HK-2 (cell line): Measurements from ENCODE around the gene OSGEPL1.
"Not testable (repeated sequence)": the region's sequence is repeated elsewhere in the genome, so short reads cannot be mapped to it uniquely, and the experiment has no call there.

ENCODE experiments used
- DNase-seq: peaks from one replicate; pipeline ENCODE4 v3.0.0-alpha.2; 2018; ENCODE audit not compliant: unreplicated experiment

Gene OSGEPL1

DNA sequence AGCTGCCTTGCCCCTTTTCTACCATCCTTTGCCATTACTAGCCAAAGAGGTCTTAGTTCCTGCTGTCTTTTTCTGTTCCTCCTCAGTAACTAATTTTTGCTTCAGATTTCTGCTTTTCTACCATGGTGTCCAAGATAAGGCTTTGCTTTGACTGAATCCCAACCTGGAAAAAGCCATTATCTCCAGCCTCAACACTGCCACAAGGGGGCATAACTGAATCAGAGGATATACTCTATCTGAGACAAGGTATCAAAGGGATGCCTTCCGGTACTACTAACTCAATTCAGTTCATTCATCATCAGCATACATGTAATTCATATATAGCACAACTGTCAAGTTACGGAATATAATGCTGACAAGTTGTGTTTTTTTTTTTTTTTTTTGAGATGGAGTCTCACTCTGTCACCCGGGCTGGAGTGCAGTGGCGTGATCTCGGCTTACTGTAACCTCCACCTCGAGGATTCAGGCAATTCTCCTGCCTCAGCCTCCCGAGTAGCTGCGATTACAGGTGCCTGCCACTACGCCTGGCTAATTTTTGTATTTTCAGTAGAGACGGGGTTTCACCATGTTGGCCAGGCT, 11.4 kb downstream of the OSGEPL1 start:
- DNase-seq = no peak

DNA sequence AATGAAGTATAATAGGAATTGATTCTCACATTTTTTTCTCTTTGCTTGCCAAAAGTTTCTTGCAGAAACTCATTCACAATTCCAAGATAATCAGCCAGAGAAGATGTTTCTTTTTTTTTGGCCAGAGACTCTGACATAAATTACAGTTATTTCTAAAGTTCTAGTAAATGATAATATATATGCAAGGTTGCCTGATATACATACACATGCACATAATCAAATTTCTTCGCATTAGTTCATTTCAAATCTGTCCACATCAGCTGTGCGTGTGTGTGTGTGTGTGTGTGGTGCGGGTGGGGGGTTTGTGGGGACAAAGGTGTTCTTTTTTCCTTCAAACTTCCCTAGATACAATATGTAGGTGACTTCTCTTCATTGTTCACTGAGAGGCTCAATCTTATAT, 33.2 kb downstream of the OSGEPL1 start:
- no peak for DNase-seq

DNA sequence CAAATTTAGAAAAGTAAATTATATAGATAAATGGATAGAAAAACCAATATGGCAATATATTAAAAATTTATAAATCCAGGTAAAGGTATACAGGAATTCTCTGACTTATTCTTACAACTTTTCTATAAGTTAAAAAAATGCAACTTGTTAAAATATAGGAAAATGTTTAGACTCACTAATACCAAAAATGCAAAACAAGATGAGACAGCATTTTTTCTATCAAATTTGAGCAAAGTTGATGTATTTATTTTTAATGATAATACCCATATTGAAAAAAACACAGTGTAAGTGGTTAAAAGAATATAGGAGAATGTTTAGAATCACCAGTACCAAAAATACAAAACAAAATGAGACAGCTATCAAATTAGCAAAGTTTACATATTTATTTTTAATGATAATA, 35.7 kb downstream of the OSGEPL1 start:
- DNase-seq = no peak

DNA sequence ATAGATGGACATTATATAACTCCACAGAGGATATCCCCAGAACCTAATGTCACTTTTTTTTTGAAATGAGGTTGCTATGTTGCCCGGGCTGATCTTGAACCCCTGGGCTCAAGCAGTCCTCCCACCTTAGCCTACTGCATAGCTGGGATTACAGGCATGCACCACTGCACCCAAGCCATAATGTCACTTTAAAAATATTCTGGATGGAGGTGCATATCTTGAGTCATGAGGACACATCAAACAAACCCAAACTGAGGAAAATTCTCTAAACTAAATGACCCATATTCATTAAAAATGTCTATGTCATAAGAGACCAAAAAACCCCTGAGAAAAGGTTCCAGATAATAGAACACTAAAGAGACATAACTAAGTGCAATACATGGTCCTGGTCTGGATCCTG, 36.3 kb downstream of the OSGEPL1 start:
- DNase-seq = peak; percentile 1

DNA sequence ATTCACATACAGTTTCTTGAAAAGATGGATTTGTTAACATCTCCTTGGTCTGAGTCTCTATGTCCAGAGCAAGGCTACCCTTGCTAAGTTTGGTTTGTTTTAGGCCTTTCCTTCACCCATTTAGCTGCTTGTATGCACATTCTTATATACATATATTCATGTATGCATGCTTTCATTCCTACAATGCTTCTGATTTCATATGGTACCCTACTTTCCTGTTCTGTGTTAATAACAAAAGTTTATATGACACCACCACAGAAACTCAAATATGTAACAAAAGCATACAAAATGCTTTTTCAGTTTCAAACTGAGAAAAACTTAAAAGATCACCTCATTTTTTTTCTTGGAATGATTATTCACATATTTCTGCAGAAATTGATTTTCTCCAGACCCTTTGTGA, 39.4 kb downstream of the OSGEPL1 start:
- no peak for DNase-seq

DNA sequence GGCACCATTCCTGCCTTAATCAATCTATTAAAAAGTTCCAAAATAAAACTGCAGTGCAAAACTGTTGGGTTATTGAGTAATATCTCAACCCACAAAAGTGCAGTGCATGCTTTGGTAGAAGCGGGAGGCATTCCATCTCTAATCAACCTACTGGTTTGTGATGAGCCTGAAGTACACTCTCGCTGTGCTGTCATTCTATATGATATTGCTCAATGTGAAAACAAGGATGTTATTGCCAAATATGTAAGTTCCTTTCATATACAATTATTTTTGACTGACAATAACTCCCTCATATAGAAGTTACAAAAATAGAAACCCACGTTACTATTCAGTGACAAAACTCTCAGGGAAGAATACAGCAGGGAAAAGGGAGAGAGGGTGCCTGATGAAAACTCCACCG, 43.0 kb downstream of the OSGEPL1 start:
- DNase-seq = no peak

DNA sequence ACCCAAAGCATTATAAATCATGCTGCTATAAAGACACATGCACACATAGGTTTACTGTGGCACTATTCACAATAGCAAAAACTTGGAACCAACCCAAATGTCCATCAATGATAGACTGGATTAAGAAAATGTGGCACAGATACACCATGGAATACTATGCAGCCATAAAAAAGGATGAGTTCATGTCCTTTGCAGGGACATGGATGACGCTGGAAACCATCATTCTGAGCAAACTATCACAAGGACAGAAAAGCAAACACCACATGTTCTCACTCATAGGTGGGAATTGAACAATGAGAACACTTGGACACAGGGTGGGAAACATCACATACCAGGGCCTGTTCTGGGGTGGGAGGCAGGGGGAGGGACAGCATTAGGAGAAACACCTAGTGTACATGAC, 45.0 kb downstream of the OSGEPL1 start:
- DNase-seq = not testable (repeated sequence)

DNA sequence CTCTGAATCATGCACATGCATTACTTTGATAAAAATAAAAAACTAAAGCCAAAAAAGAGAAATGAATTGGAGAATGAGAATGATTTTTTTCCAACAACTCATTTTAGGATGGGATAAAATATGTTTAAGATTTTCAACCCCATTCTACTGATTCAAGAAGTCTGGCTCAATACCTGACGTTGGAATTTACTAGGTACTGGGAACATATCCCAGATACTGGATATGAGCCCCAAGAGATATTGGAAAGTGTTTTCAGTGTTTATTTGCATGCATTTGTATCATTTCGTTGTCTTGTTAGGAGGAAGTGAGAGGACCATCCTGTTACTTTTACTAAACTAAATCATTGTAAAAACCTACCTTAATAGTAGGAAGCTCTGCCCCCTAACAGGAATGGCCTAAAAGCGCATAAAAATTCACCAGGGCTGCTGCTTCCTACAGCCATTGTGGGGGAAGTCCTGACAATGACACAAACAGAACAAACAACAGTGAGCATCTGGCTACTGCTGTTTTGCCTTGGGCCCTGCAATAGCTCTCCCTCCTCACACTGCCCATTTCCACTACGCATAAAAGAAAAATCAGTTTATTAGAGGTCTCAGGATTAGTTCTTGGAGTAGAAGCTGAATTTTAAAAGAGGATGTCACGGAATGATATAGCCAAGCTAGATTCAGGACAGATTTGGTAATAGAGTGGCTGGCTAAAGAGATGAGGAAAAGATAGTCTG, 52.9 kb downstream of the OSGEPL1 start:
- no peak for DNase-seq

DNA sequence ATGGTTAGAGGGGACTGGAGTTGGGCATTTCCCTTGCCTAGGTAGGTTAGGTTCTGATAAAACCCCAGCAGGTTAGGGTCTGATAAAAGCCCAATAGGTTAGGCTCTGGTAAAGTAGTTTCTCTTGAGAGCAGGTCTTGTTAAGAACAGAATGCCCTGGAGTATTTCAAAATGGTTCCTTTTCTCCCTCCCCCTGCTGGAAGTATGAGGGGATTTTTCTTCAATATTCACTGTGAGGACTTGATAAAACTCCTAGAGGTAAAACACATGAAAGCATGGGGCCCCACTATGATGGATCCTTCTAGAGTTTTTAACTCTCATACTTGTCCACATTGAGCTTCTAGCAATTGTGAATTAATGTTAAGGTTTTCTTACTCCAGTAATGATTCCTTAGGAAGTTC, 60.5 kb downstream of the OSGEPL1 start:
- DNase-seq = no peak

DNA sequence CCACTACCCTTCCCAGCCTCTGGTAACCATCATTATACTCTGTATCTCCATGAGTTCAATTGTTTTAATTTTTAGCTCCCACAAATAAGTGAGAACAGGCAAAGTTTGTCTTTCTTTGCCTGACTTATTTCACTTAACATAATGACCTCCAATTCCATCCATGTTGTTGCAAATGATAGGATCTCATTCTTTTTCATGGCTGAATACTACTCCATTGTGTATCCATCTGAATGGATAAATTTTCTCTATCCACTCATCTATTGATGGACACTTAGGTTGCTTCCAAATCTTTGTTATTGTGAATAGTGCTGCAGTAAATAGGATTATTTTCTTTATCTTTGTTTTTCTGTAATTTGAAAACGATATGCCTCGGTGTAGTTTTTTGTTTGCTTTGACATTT, 61.9 kb downstream of the OSGEPL1 start:
- DNase-seq = no peak

DNA sequence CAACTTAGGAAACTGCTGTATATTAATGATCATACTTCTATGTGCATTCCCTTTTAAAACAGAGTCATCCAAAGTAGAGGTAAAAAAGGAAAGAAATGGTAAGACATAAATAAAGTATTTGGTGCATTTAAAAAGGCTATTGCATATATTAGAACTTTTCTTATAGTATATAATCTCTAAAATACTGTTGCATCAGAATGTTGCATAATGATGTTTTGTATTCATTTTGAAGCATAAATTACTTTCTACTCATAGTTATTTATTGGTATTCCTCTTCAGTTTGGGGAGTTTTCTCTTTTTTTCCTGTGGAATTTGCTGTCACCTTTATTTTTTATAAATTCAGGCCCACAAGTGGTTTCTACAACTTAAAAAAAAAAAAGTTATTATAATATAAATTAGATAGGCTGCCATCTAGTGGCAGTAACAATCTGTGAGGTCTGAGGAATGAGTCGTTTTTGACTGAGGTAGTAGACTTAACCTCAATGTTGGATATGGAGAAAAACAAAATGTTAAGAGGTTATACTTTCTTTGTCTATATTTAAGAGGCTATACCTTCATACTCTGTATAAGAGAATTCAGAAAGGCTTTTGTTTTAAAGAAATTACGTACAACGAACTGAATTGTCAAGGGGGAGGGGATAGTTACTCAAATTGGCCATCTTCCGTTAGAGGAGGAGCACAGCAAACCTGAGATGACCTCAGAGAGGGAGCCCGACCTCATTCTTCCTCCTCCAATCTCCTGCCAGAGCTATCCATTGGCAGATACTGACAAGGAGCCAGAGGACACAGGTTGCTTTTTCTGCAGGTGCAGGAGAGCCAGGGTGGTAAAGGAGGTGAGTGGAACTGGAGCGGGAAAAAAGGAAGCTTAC, 64.3 kb downstream of the OSGEPL1 start:
- DNase-seq = no peak
